NK-92 (cell line): ENCODE results near the gene GPI.

ENCODE experiments used
- DNase-seq: peaks from one replicate; lab custom pipeline; 2025; ENCODE audit not compliant: unreplicated experiment; lab: John Stamatoyannopoulos, UW

The GPI gene

GRCh38 chr19:34341935-34342680 is 22.9 kb upstream of the GPI start:
- no peak for DNase-seq

- no peak for DNase-seq
Observed at GRCh38 chr19:34343751-34344150, 21.2 kb upstream of the GPI start.

- no peak for DNase-seq
Observed at GRCh38 chr19:34345947-34346351, 19.0 kb upstream of the GPI start.

- no peak for DNase-seq
Observed at GRCh38 chr19:34347561-34348165, 17.3 kb upstream of the GPI start.

GRCh38 chr19:34348899-34349487 is 16.0 kb upstream of the GPI start:
- no peak for DNase-seq

GRCh38 chr19:34350161-34350561 is 14.8 kb upstream of the GPI start:
- DNase-seq, result no peak

GRCh38 chr19:34351382-34351826 is 13.6 kb upstream of the GPI start:
- DNase-seq, result no peak

GRCh38 chr19:34353546-34353945 is 11.4 kb upstream of the GPI start:
- DNase-seq, result no peak

GRCh38 chr19:34355201-34355600 is 9.8 kb upstream of the GPI start:
- DNase-seq, result no peak

- DNase-seq, result no peak
Observed at GRCh38 chr19:34356875-34357274, 8.1 kb upstream of the GPI start.

GRCh38 chr19:34357431-34357830 is 7.6 kb upstream of the GPI start:
- DNase-seq, result no peak

GRCh38 chr19:34359140-34359953 is 5.6 kb upstream of the GPI start:
- peak; percentile 64 for DNase-seq

- DNase-seq, result no peak
Observed at GRCh38 chr19:34359954-34360315, 5.1 kb upstream of the GPI start.

- no peak for DNase-seq
Observed at GRCh38 chr19:34360354-34360909, 4.6 kb upstream of the GPI start.

GRCh38 chr19:34362679-34363069 is 2.3 kb upstream of the GPI start:
- DNase-seq, result no peak

GRCh38 chr19:34363094-34363493 is 1.9 kb upstream of the GPI start:
- no peak for DNase-seq

- DNase-seq, result no peak
Observed at GRCh38 chr19:34363930-34364329, 1.1 kb upstream of the GPI start.

GRCh38 chr19:34364462-34364829 is 550 bp upstream of the GPI start:
- no peak for DNase-seq

- no peak for DNase-seq
Observed at GRCh38 chr19:34365463-34366401, 736 bp downstream of the GPI start.
